ENCODE measurements around the gene PLD1.

GRCh38 chr3:171776839-171777583 lies 33.3 kb downstream of the PLD1 start:
- TF ChIP-seq CTCF (IDR thresholded peaks at IDR 0.05; ENCODE audit: low read depth, low read length, missing input control) (no peak), ZBTB33 (IDR thresholded peaks at IDR 0.05) (no peak), NR2F2 (IDR thresholded peaks at IDR 0.05) (no peak), GABPA (IDR thresholded peaks at IDR 0.05 in 1 of 2, conservative IDR thresholded peaks at IDR 0.05 in 1 of 2) (no peak)
